ACC112 (cell line): ENCODE measurements around the gene KRTAP9-2.
"Not testable (repeated sequence)": the region's sequence is repeated elsewhere in the genome, so short reads cannot be mapped to it uniquely, and the experiment has no call there.

Source experiments
- H2AFZ ChIP-seq: fragments of 200-600 bp; sonication (generic); one replicate; pipeline ENCODE4 v1.6.0; 2017; ENCODE audit warnings: antibody characterized with exemption, low read length; ENCODE audit not compliant: unreplicated experiment
- H3K27ac ChIP-seq: fragments of 200-600 bp; sonication (generic); 2 replicates; pipeline ENCODE4 v1.5.1; 2014; ENCODE audit warnings: low read depth, mild to moderate bottlenecking, antibody characterized with exemption, low read length, moderate library complexity
- H3K27me3 ChIP-seq: fragments of 200-600 bp; sonication (generic); 2 replicates; pipeline ENCODE4 v1.6.1; 2014; ENCODE audit warnings: mild to moderate bottlenecking, antibody characterized with exemption, low read length, moderate library complexity, mixed read lengths; ENCODE audit not compliant: insufficient read depth
- H3K36me3 ChIP-seq: fragments of 200-600 bp; sonication (generic); 2 replicates; pipeline ENCODE4 v1.6.1; 2016; ENCODE audit warnings: mild to moderate bottlenecking, antibody characterized with exemption, low read length, moderate library complexity, mixed read lengths; ENCODE audit not compliant: insufficient read depth
- H3K4me1 ChIP-seq: fragments of 200-600 bp; sonication (generic); one replicate; pipeline ENCODE4 v1.6.1; 2016; ENCODE audit warnings: low read length, mixed read lengths; ENCODE audit not compliant: insufficient read depth, unreplicated experiment, control insufficient read depth
- H3K4me3 ChIP-seq: fragments of 200-600 bp; sonication (generic); 2 replicates; pipeline ENCODE4 v1.5.1; 2014; ENCODE audit warnings: mild to moderate bottlenecking, low read depth, low read length
- H3K79me2 ChIP-seq: fragments of 200-600 bp; sonication (generic); one replicate; pipeline ENCODE4 v1.6.0; 2016; ENCODE audit warnings: low read length; ENCODE audit not compliant: control insufficient read depth, unreplicated experiment, insufficient read depth

KRTAP9-2 gene

GRCh38 chr17:41237116-41237515, 10.7 kb downstream of the KRTAP9-2 start:
- not testable (repeated sequence) for H3K4me1 ChIP-seq, H2AFZ ChIP-seq, H3K27ac ChIP-seq, H3K79me2 ChIP-seq, H3K4me3 ChIP-seq, H3K36me3 ChIP-seq
- peaks cover 30% of the 10 kb centered on the region; the same call in 1 of the 2 replicates for H3K27me3 ChIP-seq

DNA sequence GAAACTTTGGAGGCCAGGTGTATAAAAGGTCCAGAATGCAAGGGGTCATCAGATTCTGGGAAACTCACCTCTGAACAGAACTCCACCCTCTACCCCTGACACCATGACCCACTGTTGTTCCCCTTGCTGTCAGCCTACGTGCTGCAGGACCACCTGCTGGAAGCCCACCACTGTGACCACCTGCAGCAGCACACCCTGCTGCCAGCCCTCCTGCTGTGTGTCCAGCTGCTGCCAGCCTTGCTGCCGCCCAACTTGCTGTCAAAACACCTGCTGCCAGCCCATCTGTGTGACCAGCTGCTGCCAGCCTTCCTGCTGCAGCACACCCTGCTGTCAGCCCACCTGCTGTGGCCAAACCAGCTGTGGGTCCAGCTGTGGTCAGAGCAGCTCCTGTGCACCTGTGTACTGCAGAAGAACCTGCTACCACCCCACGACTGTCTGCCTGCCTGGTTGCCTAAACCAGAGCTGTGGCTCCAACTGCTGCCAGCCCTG, 11.5 kb downstream of the KRTAP9-2 start, which contains the start of gene KRTAP9-8:
TSS of gene KRTAP9-8 (plus strand) at position 51 of the 489 bp plus-strand sequence. CDS start at position 104, 53 bp downstream.
- not testable (repeated sequence) for H3K79me2 ChIP-seq, H3K4me3 ChIP-seq, H3K27ac ChIP-seq, H3K36me3 ChIP-seq, H2AFZ ChIP-seq, H3K4me1 ChIP-seq
- peaks cover 25% of the 10 kb centered on the region; the same call in 1 of the 2 replicates for H3K27me3 ChIP-seq

GRCh38 chr17:41246995-41247787, 20.7 kb downstream of the KRTAP9-2 start:
- peaks cover 27% of the 10 kb centered on the region for H3K27me3 ChIP-seq
- not testable (repeated sequence) for H3K4me3 ChIP-seq, H3K36me3 ChIP-seq, H2AFZ ChIP-seq, H3K4me1 ChIP-seq, H3K27ac ChIP-seq, H3K79me2 ChIP-seq

DNA sequence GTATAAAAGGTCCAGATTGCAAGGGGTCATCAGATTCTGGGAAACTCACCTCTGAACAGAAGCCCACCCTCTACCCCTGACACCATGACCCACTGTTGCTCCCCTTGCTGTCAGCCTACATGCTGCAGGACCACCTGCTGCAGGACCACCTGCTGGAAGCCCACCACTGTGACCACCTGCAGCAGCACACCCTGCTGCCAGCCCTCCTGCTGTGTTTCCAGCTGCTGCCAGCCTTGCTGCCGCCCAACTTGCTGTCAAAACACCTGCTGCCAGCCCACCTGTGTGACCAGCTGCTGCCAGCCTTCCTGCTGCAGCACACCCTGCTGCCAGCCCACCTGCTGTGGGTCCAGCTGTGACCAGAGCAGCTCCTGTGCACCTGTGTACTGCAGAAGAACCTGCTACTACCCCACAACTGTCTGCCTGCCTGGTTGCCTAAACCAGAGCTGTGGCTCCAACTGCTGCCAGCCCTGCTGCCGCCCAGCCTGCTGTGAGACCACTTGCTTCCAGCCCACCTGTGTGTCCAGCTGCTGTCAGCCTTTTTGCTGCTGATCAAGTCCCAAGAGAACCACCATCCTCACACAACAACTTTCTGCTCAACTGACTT, 23.3 kb downstream of the KRTAP9-2 start, which contains the start of gene KRTAP9-4:
TSS of gene KRTAP9-4 (plus strand) at position 51 of the 604 bp plus-strand sequence. CDS start at position 85, 34 bp downstream.
- H3K27me3 ChIP-seq, result peaks cover 41% of the 10 kb centered on the region
- H3K36me3 ChIP-seq, H3K27ac ChIP-seq, H3K4me3 ChIP-seq, H3K4me1 ChIP-seq, H3K79me2 ChIP-seq, H2AFZ ChIP-seq: not testable (repeated sequence)

- Histone ChIP-seq H3K27ac (no peak overlapping the region), H3K79me2 (no peaks in the 10 kb centered on the region), H3K36me3 (no peaks in the 10 kb centered on the region), H3K27me3 (peaks cover 41% of the 10 kb centered on the region), H3K4me1 (no peaks in the 10 kb centered on the region), H2AFZ (no peak overlapping the region), H3K4me3 (no peak overlapping the region)
Observed at GRCh38 chr17:41251261-41251660, 24.8 kb downstream of the KRTAP9-2 start.

DNA sequence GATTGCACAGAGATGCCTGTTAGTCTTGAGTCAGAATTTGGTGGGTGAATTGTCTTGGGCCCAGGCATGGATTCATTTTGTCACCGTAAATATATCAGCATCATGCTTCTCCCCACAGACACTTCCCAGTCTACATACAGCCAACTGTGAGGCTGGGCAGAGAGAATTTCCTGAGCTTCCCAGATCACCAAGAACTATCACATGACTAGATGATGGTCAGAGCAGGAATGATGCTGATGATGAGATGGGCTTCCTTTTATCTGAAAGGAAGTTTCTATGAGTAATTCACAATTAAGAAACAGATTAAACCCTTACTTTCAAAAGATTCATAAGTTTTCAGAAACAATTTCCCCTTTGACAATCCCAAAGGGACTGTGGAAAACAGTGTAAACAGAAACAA, 28.4 kb downstream of the KRTAP9-2 start:
- Histone ChIP-seq H3K4me3 (no peak overlapping the region), H3K27ac (no peak overlapping the region), H2AFZ (no peak overlapping the region), H3K4me1 (no peaks in the 10 kb centered on the region), H3K79me2 (no peaks in the 10 kb centered on the region), H3K36me3 (no peaks in the 10 kb centered on the region), H3K27me3 (peaks cover 37% of the 10 kb centered on the region)

- H3K36me3 ChIP-seq, H3K4me1 ChIP-seq, H3K4me3 ChIP-seq, H3K79me2 ChIP-seq, H2AFZ ChIP-seq, H3K27ac ChIP-seq: not testable (repeated sequence)
- H3K27me3 ChIP-seq, result peaks cover 33% of the 10 kb centered on the region
Observed at GRCh38 chr17:41255381-41256290, 29.2 kb downstream of the KRTAP9-2 start, which contains the start of gene KRTAP9-9. KRTAP9-9 (plus strand) TSS chr17:41255384.

- H3K36me3 ChIP-seq, result no peaks in the 10 kb centered on the region
- no peaks in the 10 kb centered on the region for H3K4me1 ChIP-seq
- H3K4me3 ChIP-seq, result no peak overlapping the region
- no peak overlapping the region for H3K27ac ChIP-seq
- no peak overlapping the region for H2AFZ ChIP-seq
- no peaks in the 10 kb centered on the region for H3K79me2 ChIP-seq
- H3K27me3 ChIP-seq, result peaks cover 27% of the 10 kb centered on the region
Observed at GRCh38 chr17:41256291-41256685, 29.8 kb downstream of the KRTAP9-2 start.

DNA sequence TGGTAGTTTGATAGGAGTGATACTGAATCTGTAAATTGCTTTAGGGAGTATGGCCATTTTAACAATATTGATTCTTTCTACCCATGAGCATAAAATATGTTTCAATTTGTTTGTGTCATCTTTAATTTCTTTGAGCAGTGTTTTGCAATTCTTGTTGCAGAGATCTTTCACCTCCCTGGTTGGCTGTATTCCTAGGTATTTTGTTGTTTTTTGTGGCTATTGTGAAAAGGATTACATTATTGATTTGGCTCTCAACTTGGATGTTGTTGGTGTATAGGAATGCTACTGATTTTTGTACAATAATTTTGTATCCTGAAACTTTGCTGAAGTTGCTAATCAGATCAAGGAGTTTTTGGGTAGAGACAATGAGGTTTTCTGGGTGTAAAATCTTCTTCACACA, 32.0 kb downstream of the KRTAP9-2 start:
- Histone ChIP-seq H3K36me3 (no peaks in the 10 kb centered on the region), H3K4me1 (no peaks in the 10 kb centered on the region), H3K79me2 (no peaks in the 10 kb centered on the region), H3K27me3 (peaks cover 13% of the 10 kb centered on the region), H3K27ac (no peak overlapping the region), H2AFZ (no peak overlapping the region), H3K4me3 (no peak overlapping the region)

DNA sequence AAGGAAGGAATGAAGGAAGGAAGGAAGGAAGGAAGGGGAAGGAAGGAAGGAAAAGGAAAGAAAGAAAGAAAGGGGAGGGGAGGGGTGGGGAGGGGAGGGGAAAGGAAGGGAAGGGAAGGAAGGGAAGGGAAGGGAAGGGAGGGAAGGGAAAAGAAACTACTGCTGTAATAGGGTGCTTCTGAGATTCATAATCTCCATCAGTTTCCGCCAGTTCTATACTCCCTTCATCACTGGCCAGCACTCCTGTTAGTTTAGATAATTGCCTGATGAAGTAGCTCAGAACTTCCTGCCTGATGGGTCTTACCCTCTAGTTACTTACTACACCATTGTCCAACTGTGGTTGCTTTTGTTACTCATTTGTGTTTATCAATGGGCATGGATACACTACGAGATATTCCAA, 36.8 kb downstream of the KRTAP9-2 start:
- Histone ChIP-seq H3K4me3 (no peak overlapping the region), H3K36me3 (no peaks in the 10 kb centered on the region), H3K79me2 (no peaks in the 10 kb centered on the region), H2AFZ (no peak overlapping the region), H3K27me3 (peaks cover 15% of the 10 kb centered on the region), H3K4me1 (no peaks in the 10 kb centered on the region), H3K27ac (no peak overlapping the region)
